GM18907 (cell line): ENCODE measurements around the gene CIPC.

Experiments
- ATAC-seq: cut with Tn5 transposase; IDR thresholded peaks from one replicate; pipeline ENCODE4 v1.9.1; 2021; ENCODE audit warnings: mild to moderate bottlenecking, moderate library complexity; ENCODE audit not compliant: unreplicated experiment

CIPC gene, protein sequence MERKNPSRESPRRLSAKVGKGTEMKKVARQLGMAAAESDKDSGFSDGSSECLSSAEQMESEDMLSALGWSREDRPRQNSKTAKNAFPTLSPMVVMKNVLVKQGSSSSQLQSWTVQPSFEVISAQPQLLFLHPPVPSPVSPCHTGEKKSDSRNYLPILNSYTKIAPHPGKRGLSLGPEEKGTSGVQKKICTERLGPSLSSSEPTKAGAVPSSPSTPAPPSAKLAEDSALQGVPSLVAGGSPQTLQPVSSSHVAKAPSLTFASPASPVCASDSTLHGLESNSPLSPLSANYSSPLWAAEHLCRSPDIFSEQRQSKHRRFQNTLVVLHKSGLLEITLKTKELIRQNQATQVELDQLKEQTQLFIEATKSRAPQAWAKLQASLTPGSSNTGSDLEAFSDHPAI

DNA sequence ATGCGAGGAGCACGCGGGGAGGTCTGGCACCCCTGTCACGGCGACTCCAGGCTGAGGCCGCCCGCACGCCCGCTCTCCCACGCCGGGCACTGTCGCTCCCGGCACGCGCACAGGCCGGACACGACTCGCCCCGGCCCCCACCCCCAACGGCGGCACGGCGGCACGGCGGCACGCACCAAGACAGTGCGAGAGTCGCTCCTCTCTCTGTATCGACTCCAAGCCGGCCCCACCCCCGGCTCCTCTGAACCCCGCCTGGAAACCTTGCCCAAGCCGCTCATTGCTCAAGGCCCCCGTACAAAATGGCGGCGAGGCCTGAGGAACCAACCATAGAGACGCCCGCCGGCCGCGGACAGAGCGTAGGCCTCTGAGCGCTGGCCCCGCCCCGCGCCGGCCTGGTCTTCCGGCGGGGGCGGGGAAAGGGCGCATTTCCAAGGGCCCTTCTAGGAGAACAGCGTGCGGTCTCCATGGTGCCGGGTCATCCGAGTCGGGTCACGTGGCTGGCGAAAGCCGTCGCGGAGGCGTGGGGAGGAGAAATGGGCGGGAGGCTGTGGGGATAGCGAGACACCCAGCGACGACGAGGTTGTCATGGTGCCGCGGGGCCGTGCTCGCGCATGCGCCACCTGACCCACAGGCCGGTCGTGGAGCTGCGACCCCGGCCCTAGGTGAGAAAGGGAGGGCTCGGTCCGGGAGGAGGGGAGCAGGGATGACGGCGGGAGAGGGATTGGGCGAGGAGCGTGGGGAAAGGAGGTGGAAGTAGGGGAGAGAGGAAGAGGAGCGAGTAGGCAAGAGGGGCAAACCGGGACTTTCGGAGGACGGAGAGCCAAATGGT, at the start of gene CIPC:
TSS of gene CIPC (plus strand) at position 559 of the 829 bp plus-strand sequence. CDS start 7,451 bp downstream, outside the sequence.
- ATAC-seq, result peak; percentile 83

DNA sequence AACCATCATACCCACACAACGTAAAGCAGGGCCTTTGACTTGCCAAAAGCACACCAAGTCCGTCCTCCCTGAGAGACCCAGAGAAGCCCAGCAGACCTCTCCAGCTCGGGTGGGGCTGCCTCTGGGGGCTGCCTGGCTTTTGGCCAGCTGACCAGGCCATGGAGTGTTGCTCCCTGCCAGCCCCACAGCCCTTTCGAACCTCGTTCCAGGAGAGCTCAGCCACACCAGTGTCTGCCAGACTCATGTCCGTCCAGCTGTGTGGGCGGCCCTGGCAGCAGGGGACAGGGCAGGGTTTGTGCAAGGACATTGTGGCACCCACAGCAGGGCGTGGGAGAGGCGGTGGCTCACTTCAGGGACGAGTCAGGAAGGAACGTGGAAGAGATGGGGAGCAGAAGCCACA, 46.9 kb upstream of the CIPC start:
- ATAC-seq, result no peak

DNA sequence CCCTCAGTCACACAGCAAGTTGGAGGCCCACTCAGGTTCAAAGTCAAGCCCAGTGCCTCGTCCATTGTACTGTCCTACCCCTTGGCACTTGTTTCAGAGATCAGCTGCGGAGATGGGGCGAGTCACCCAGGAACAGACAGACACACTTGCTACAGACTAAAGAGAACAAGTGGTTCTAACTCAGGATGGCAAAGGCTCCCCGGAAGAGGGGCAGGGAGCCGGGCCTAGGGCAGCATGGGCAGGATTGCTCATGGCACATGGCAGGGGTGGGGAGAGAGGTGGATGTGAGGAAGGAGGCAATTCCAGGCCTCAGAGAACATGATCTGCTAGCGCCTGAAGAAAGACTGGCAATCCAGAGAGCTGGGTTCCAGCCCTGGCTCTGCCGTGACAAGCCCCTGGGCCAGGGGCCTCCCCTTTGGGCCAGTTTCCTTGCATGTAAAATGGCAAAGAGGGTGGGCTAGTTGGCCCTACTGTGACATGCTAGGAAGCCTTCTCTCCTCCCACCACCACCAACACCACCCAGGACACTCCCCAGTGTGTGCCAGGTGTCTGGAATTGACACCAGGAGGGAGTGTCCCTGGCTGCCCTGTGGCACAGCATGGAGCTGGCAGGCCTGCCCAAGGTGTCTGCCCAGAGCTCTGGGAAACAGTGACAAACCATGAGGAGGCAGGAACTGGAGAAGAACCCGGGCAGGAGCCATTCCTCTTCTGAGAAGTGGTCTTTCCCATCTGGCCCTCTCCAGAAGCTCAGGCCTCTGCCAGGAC, 45.6 kb upstream of the CIPC start:
- no peak for ATAC-seq

DNA sequence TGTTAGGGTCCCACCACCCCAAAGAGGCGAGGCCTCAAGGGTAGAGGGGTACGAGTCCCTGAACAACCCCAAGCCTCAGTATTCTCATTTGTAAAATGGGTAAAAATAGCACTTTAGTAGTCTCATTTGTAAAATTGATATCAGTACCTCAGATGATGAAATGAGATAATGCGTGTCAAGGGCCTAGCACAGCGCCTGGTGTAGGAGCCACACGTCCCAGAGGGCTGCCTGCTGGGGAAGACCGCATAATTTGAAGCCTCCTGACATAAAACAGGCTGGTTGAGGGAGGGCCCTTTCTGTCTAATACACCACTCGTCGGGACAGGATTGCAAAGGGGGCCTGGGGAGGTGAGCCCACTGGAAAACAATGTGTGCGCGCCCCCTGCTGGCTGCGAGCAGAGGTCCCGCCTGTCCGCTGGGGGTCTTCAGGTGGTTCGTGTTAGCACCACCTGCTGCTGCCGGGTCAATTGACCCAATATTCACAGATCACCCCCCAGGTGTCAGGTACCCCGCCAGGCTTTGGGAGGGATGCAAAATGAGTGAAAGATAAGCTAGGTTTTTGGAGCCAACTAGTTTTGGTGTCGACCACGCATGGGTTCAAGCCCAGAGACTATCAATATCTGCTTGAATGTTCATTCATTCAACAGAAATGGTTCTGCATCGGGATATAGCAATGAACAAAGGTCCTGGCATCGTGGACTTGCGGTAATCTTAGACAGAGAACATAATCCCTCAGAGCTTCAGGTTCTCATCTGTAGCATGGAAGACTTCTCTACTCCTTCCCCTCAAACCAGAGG, 44.8 kb upstream of the CIPC start:
- peak; percentile 69 for ATAC-seq

DNA sequence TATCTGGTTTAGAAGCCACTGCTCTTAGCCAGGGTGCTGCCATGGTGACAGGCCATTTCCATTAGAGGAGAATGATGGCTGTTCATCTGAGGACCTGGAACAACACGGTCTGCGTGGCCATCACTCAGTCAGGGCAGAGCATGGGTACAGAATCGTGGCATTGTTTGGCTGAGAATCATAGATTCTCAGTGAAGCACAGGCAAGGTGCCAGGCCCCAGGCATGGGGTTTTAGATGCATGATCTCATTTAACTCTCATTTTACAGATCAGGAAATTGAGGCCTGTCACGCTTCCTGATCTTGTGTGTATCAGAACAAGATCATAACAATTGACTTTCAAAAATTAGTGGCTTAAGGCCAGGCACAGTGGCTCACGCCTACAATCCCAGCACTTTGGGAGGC, 42.8 kb upstream of the CIPC start:
- no peak for ATAC-seq

DNA sequence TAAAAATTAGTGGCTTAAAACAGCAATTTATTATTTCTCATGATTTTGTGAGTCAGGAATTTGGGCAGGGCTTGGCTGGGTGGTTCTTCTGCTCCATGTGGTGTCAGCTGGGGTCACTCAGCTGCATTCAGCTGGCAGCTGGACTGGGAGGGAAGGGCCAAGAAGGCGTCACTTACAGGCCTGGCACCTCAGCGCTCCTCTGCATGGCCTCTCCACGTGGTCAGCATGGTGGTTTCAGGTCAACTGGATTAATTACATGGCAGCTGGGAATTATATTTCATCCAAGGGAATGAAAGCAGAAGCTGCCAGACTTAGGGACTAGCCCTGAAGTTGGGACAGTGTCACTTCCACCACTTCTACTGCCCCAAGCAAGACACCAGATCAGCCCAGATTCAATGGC, 42.1 kb upstream of the CIPC start:
- ATAC-seq, result no peak

DNA sequence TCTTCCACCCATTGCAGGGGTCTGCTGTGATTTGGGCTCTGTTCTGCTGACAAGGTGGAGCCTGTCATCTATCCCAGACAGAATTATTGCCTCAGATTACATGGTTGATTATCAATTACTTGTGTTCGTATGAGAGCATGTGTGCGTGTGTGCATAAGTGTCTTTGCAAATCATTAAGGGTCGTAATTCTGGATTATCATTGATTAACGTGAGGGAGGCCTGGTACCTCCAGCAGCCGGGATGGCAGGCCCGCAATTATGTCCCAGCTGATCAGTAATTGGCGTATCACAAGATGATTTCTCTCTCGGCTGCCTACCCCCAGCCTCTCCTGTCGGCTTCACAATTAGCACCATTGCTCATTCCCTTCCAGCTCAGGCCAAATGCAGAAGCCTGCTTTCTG, 39.9 kb upstream of the CIPC start:
- no peak for ATAC-seq

DNA sequence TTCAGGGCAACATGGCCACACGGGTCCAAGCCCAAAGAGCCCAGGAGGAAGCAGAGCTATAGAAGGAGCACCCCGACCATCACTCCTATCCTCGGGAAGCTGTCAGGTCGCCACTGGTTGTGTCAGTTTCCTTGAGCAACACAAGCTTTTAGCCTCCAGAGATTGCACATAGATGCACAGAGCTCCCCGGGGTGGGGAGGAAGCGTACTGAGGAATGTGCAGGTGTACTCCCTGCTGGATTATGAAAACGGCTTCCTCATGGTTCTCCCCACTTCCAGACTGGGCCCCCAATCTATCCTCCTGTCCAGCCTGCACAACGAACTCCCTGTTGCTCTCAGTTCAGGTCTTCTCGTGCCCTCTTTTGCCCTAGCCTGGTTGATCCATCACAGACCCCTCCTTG, 39.3 kb upstream of the CIPC start:
- no peak for ATAC-seq

DNA sequence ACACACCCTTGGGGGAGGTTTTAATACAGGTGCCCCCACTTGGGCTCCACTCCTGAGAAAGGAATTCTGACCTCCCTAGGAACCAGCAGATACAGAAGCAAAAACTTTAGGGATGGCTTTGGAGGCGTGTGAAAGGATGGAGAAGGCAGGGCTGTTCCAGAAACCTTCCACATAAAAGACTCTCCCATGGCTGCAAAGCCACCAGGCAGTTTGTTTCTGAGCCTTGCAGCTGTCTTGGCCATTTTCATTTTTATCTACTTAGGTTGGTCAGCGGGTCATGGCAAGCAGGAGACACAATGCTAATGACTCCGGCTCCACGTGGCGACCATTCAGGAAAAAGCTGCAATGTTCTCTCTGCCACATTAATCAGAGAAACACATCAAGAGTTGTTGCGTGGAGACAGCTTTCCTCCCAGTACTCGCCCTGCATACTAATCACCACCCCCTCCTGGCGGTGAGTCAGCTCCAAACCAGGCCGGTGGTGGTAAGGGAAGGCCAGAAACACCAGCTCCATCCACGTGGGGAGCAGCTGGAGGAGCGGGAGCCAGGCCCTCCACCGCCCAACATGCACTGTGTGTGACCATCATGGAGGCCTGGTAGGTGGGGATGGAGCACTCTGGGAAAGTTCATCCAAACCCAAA, 38.7 kb upstream of the CIPC start:
- no peak for ATAC-seq

DNA sequence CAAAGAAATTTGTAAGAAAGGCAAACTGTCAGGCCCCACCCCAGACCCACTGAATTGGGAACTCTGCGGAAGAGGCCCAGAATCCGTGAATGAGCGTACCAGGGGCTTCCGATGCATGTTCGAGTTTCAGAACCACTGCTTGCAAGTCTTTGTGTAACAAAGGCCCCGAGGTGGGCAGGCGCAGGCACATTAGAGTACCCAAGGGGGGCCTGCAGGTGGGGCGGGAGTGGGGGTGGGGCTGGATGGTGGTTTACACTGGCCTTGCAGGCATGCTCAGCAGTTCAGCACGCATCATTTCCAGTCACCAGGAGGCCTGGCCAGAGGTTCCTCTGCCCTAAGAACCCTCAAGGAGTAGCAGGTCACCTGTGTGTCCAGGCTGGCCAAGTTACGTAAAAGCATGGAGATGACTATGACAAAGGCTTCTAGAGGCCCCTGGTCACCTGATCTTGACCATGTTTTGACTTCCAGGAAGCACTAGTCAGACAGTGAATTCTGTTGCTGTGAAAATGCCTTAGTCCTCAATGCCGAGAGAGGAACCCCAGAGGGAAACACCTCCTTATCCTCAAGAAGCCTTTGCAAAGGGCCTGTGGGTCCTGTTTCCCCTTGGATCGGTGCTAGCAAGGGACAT, 36.3 kb upstream of the CIPC start:
- ATAC-seq, result no peak

DNA sequence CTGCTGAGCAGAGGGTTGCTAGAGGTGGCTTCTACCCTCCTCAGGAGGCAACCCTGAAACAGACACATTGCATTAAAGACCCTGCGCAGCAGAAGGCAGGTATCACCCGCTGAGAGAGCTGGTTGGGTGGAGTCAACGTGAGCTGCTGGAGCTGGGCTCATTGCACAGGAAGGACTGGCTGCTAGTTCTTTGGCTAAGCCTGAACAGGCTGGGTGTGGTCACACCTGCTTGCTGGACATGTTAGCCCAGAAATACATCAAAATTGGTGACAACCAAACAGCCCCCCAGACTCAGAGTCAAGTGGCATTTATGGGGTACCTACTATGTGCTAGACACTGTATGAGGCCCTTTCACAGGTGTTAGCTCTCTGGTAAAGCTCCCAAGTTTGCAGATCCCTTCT, 35.8 kb upstream of the CIPC start:
- no peak for ATAC-seq

DNA sequence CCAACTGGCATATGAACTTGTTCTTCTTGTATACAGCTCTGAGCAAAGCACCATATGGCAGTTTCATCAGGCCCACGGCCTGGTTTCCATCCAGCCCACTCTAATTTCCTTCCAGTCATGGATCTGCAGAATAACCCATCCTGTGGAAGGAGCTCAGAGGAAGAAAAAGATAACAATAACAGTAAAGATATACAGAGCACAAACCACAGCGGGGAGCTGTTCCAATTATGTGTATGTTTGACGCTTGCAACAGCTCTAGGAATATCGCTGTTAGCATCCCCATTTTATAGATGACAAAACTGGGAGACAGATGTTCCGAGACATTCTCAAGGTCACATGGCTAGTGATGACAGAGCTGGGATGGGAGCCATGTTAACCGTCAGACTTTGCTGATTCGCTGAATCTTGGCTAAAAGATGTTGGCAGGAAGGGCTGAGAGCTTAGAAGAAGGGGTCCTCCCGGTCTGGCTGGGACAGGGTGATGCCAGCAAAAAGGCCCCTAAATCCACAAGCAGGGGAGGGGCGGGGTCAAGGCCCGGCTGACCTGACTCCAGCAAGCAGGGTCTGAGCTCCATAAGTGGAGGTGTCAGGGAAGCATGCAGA, 34.4 kb upstream of the CIPC start:
- no peak for ATAC-seq

DNA sequence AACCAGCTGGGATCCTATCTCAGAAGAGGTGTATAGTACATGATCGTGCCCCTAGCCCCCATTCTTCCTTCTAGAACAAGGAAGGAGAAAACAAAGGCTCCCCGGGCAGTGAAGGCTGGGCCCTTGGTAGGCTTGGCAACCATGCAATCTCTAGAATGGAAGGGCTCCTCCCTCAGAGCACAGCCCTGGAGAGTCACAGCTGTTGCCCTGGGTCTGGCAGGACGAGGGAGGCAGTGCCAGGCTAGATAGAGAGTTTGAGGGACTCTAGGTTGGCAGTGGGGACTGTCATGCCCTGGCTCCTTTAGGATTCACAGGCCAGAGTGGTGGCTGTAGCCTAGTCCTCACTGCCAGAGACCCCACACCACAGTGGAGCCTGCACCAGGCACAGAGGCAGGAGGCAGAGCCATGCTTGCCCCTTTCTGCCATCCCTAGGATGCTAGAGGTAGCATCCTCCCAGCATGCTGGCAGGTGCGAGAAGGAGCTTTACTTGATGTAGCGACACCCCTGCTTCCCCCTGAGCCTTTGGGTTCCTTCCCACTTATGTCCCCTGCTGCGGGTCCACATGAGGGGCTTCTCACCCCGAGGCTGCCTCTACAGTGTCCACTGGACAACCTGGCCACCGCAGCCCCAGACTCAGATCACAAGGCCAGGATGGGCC, 33.4 kb upstream of the CIPC start:
- no peak for ATAC-seq

DNA sequence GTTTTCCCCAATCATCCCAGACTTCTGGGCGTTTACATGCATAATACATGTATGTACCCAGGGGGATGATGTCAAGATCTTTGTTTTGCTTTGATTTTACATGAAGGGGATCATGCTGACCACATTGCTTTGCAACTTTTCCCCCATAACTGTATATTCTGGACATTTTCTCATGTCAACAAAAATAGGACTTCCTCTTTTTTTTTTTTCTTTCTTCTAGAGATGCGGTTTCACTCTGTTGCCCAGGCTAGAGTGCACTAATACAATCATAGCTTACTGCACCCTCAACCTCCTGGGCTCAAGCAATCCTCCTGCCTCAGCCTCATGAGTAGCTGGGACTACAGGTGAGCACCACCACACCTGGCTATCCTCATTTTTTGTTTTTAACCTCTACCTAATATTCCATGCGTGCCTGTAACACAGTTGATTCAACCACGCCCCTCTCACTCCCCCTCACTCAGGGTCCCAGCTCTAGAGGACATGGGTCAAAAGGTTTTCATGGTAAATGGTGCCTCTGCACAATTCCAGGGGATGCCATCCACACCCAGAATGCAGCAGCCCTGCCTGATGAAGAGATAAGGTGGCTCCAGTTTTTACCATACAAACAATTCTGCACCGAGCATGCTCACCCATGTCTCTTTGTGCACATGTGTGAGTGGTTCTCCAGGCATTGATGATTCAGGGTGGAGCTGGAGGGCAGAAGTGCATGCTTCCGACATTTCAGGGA, 32.0 kb upstream of the CIPC start:
- ATAC-seq, result no peak

DNA sequence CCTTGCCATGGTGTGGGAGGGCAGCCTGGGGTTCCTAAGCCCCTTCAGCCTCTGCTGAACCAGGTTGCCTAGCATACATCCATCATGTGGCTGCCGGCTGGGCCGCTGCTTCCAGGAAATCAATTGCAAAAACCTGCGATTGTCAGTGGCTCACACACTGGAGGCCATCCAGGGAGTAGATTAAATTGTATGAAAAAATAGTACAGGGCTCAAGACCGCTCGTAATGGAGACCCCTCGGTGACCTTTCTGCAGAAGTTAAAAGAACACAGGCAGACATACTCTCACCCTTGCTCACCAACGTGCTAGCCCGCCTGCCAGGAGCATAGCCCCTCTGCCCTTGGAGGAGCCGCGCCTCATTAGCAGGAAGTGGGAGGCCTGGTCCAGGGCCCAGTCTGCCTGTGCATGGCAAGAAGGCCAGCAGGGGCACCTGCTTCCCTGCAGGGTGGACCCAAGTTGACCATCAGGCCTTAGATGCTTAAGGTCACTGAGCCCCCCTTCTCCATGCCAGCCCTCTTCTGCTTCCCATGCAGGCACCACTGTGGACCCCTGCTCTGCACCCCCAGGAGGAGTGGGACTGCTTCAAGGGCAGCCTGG, 31.4 kb upstream of the CIPC start:
- ATAC-seq, result no peak

DNA sequence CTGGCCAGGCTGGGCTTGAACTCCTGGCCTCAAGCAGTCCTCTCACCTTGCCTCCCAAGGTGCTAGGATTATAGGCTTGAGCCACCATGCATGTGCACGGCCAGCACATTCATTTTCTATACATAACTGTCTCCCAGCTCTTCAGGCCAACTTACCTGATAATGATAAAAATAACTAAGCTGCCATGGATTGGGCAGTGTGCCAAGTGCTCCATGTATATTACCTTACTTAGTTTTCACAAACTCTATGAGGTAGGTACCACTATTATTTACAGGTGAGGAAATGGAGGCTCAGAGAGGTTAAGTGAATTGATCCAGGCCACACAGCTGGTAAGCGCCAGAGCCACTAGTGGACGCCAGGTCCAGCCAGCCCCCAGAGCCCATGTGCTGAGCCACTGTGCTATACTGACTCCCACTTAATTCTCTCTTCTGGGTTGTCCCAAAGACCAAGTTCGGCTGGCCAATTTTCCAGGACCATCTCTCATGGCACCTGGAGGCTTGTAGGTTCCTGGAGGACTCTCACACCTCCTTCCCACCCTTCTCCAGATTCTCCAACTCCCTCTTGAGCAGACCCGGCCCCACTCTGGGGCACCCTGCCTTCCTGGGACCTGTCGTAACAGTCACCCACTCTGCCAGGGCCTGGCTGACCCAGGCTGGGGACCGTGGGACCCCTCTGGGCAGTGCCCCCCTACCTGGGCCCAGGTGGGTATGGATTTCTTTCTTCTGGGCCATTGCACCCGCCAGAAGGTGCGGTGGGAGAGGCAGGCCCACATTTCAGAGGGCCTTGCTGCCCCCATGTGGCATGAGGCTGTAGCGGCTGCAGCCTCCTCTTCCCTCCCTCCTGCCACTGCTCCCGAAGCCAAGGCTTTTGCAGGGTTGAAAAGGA, 30.2 kb upstream of the CIPC start:
- peak; percentile 51 for ATAC-seq
